Fibroblast of lung (primary cell): ENCODE measurements around the gene GABARAPL2.

Source experiments
- EZH2 ChIP-seq: IDR thresholded peaks from 2 replicates; pipeline ENCODE4 v1.5.1; 2012; ENCODE audit warnings: low read length, control low read depth, mild to moderate bottlenecking; ENCODE audit errors: missing control alignments
- TF ChIP-seq, protein P1 (sequence below), 2 donors: IDR thresholded peaks in 1 of 2; conservative IDR thresholded peaks in 1 of 2; 1 replicate in 1 of 2; 2 replicates in 1 of 2; pipeline ENCODE4 v1.5.1; 2011 to 2012; ENCODE audit warnings: low read length in 2 of 2, control low read depth in 1 of 2, inconsistent platforms in 1 of 2, low read depth in 1 of 2, mild to moderate bottlenecking in 1 of 2

DNA sequence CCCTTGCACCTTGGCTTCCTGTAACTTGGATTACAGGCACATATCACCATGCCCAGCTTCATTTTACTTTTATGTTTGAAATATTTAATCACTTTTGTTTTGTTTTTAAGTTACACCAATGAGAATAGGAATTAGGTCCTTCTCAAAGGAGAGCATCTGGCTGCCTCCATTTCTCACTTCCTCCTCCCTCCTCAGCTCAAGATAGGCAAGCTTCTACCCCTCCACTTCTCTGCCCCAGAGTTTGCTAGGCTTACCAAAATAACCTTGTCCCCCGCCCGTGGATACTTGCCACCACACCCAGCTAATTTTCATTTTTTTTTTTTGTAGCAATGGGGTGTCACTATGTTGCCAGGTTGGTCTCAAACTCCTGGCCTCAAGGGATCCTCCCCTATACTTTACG is 17.9 kb downstream of the GABARAPL2 start:
- TF ChIP-seq, protein P1, sequence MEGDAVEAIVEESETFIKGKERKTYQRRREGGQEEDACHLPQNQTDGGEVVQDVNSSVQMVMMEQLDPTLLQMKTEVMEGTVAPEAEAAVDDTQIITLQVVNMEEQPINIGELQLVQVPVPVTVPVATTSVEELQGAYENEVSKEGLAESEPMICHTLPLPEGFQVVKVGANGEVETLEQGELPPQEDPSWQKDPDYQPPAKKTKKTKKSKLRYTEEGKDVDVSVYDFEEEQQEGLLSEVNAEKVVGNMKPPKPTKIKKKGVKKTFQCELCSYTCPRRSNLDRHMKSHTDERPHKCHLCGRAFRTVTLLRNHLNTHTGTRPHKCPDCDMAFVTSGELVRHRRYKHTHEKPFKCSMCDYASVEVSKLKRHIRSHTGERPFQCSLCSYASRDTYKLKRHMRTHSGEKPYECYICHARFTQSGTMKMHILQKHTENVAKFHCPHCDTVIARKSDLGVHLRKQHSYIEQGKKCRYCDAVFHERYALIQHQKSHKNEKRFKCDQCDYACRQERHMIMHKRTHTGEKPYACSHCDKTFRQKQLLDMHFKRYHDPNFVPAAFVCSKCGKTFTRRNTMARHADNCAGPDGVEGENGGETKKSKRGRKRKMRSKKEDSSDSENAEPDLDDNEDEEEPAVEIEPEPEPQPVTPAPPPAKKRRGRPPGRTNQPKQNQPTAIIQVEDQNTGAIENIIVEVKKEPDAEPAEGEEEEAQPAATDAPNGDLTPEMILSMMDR (conservative IDR thresholded peaks at IDR 0.05 in 1 of 2, IDR thresholded peaks at IDR 0.05 in 1 of 2; ENCODE audit: low read depth in 1 of 2, low read length in 2 of 2), result no peak
- TF ChIP-seq EZH2, result no peak
